HG03025 (cell line): ENCODE data around the gene OR13H1.
"Not testable (repeated sequence)": the region's sequence is repeated elsewhere in the genome, so short reads cannot be mapped to it uniquely, and the experiment has no call there.

Experiments used
- ATAC-seq: cut with Tn5 transposase; IDR thresholded peaks from one replicate; pipeline ENCODE4 v1.9.1; 2021; ENCODE audit warnings: mild to moderate bottlenecking, moderate library complexity; ENCODE audit not compliant: unreplicated experiment, low FRiP score

The OR13H1 gene

GRCh38 chrX:131543774-131544173, at the start of gene OR13H1:
TSS of gene OR13H1 (plus strand) at chrX:131544074. CDS start at chrX:131544074, 0 bp downstream.
- no peak for ATAC-seq

- not testable (repeated sequence) for ATAC-seq
Observed at GRCh38 chrX:131501556-131501955, 42.3 kb upstream of the OR13H1 start.

- no peak for ATAC-seq
Observed at GRCh38 chrX:131513159-131513914, 30.5 kb upstream of the OR13H1 start.

- no peak for ATAC-seq
Observed at GRCh38 chrX:131521824-131522223, 22.1 kb upstream of the OR13H1 start.

- no peak for ATAC-seq
Observed at GRCh38 chrX:131544218-131544617, 344 bp downstream of the OR13H1 start.

GRCh38 chrX:131549011-131549410, 5.1 kb downstream of the OR13H1 start:
- ATAC-seq = no peak

- not testable (repeated sequence) for ATAC-seq
Observed at GRCh38 chrX:131552453-131552852, 8.6 kb downstream of the OR13H1 start.

GRCh38 chrX:131558562-131558961, 14.7 kb downstream of the OR13H1 start:
- ATAC-seq = no peak

- no peak for ATAC-seq
Observed at GRCh38 chrX:131564553-131565229, 20.8 kb downstream of the OR13H1 start.

GRCh38 chrX:131565909-131566308, 22.0 kb downstream of the OR13H1 start:
- no peak for ATAC-seq

- no peak for ATAC-seq
Observed at GRCh38 chrX:131571348-131571747, 27.5 kb downstream of the OR13H1 start.

GRCh38 chrX:131572372-131573014, 28.6 kb downstream of the OR13H1 start:
- ATAC-seq = no peak

- ATAC-seq = no peak
Observed at GRCh38 chrX:131577413-131577812, 33.5 kb downstream of the OR13H1 start.

- no peak for ATAC-seq
Observed at GRCh38 chrX:131577999-131578734, 34.3 kb downstream of the OR13H1 start.

GRCh38 chrX:131578735-131579367, 35.0 kb downstream of the OR13H1 start:
- ATAC-seq = not testable (repeated sequence)

GRCh38 chrX:131588995-131589394, 45.1 kb downstream of the OR13H1 start:
- no peak for ATAC-seq
